Left ventricle myocardium superior (tissue), 1 donor: ENCODE results near the gene PDK1. TPM values are rescaled to one million over a fixed set of nuclear protein-coding genes. Genes with fewer than 3 reads are reported as not detected.

Experiments
- ATAC-seq: fragments of 200-7000 bp; cut with Tn5 transposase; one replicate; pipeline ENCODE4 v1.9.1; 2020; ENCODE audit warnings: mild to moderate bottlenecking, moderate library complexity
- DNase-seq: peaks from one replicate; pipeline ENCODE4 v3.0.0-alpha.2; 2020
- intact Hi-C: fragments of 100-400 bp; cut with micrococcal nuclease; formaldehyde crosslinking; loops from one replicate; pipeline ENCODE4 v1.11.0; 2022
- total RNA-seq: library from RNA; stranded (reverse); fragmentation: NEBNext Ultra II Directional; extraction: Animal tissue kit (Norgen Biotek cat#: 25700); gene quantifications from one replicate; pipeline ENCODE4 v1.2.1, GENCODE V29; 2021
- donor health status: DM: no; HTN: yes; CAD: no; lungs with severe emphysema.

The PDK1 gene
- total RNA-seq, 1 donor from 2014 or later = 58.3 TPM

DNA sequence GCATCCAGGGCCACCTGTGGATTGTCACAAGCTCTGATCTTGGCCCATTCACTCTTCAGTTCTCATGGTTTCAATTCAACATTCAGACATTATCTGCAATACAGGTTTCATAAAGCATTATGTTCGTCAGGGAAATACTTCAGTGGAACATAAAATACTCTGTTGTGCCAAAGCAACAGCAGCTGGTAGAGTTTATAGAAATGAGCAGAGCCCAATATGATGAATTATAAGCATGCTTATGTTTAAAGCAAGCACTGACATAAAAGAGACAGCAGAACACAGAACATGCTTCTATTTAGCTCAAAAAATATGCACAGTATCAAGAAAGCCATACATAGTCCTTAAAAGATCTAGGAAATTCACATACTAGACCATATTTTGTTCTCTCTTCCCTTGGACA is 71.3 kb downstream of the PDK1 start:
- intact Hi-C loops = no loop called here
- DNase-seq (no peak), ATAC-seq (no peak)

DNA sequence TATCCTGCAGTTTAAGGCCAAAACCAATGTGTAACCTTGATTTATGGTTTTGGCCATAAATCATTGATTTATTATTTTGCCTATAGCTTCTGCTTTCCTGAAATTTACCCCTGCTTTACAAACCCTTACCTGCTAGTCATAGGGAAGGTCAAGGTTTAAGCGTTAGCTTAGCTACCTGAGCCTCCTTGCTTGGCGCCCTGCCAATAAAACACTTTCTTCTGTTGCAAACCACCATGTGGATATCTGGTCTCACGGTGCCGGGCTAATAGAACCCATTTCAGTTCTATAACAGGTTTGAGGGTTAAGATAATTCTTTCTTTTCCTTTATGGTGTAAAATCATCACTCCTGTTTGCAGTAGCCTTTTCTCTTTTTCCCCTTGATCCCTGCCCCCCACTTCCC is 72.2 kb downstream of the PDK1 start:
- ATAC-seq (no peak), DNase-seq (no peak)
- intact Hi-C loops = no loop called here

DNA sequence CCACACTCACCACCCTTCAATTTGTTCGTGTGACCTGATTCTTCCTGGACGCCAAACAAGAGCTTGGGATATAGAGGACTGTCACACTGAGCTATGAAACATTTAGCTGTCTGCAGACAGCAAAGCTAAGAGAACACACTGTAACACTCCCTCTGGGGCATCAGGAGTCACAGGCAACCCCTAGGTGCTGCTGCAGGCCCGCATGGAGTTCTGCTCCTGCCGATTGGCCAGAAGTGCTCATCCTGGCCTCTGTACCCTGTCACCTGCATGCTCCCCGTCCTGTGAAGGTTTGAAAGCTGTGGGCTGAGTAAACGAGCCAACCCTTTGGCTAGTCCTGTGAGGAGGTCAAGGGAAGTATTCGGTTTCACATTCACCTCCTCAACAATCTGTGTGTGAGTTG is 73.7 kb downstream of the PDK1 start:
- DNase-seq (no peak), ATAC-seq (no peak)
- intact Hi-C loops = no loop called here

DNA sequence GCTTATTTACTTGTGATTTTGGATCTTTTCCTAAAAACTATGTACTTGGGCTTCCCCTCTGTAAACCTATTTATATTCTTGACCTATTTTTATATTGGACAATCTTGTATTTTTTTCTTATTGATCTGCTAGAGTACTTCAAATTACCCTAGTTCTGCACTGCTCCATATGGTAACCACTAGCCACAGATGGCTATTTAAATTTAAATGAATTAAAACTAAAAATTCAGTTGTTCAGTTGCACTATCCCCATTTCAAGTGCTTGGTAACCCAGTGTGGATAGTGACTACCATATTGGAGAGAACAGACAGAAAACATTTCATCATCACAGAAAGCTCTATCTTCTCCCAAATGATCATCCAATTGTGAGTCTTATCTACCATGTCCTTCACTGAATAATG is 74.3 kb downstream of the PDK1 start:
- no peak for DNase-seq
- no peak for ATAC-seq
- intact Hi-C loops = no loop called here

DNA sequence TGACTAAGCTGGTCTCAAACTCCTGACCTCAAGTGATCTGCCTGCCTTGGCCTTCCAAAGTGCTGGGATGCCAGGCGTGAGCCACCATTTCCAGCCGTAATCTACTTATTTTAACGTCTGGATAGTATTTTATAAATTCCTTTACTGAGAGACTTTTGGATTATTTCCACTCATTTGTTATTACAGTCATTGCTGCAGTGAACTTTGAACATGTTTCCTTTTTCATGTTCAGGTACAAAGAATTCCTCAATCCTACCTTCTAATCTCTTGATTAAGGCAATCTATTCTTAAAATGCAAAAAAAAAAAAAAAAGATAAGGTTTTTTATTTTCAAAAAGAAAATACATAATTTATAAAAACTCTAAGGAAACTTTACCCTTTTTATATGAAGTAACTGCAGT is 78.6 kb downstream of the PDK1 start:
- intact Hi-C loops = no loop called here
- no peak for ATAC-seq
- no peak for DNase-seq

DNA sequence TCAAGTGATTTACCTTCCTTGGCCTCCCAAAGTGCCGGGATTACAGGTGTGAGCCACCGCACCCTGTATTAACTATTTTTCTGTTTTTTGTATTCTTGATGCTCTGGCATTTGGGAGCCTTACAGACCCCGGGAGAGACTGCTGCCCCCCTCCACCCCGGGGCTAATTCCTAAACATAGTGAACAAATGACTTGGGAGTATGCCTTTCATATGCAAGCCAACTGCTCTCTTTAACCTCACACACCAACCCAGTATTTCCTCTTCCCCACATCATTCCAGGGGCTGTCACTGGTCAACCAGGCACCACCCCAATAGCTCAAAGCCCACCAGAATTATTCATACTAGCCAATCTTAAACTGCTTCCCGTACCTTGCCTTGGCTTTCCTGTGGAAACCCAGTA is 79.7 kb downstream of the PDK1 start:
- intact Hi-C loops = no loop called here
- no peak for DNase-seq
- ATAC-seq = no peak

DNA sequence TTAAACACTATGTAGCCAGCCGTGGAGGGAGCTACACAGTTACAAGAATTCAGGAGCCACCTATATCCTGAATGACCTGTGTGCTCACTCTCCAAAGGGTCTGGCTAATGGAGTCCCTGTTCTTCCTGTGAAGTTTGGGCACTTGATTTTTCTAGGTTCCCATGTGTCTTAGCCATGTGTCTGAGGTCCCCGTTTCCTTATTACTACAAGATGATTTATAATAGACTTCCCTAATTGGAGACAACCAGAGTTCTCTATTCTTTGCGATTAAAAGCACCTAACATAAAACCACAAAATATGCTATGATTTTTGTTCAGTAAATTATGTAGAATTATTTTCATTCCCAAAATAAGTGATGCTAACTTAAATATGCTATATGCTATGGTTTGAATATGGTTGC is 83.4 kb downstream of the PDK1 start:
- DNase-seq (no peak), ATAC-seq (no peak)
- intact Hi-C loops = no loop called here

DNA sequence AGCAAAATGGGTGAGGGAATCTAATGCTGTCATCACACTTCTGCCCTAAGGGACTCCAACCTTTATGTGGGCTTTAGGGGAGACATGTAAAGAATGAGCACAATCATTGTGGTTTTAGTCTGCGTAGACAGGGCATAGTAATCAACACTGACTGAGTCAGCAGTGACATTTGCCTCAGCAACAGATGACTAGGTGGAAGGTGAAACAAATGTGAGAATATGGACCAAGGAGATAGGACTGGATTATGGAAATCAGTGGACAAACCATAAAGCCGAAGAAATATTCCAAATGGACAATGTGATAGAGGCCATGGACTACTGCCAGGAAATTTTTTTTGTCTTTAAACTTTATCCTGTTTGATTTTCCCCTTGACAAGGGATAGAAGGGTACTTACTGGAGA is 83.9 kb downstream of the PDK1 start:
- ATAC-seq = no peak
- intact Hi-C loops = no loop called here
- no peak for DNase-seq

DNA sequence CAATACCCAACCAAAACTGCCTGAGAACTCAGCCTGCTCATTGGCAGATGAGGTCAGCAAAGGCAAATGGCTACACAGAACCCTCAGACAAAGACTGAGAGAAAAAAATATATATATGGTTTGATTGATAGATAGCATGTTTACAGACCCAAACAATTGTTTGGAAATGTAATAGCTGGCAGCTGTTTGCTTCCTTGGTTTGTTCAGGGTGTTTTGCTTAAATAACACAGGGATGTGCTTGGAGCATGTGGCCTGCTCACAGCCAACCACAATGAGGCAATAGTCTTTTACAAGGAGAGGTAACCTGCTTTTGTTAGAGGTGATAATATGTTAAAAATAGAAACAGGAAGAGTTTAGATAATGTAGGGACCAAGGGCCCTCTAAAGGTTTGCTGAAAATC is 84.5 kb downstream of the PDK1 start:
- intact Hi-C loops = no loop called here
- no peak for DNase-seq
- ATAC-seq = no peak

DNA sequence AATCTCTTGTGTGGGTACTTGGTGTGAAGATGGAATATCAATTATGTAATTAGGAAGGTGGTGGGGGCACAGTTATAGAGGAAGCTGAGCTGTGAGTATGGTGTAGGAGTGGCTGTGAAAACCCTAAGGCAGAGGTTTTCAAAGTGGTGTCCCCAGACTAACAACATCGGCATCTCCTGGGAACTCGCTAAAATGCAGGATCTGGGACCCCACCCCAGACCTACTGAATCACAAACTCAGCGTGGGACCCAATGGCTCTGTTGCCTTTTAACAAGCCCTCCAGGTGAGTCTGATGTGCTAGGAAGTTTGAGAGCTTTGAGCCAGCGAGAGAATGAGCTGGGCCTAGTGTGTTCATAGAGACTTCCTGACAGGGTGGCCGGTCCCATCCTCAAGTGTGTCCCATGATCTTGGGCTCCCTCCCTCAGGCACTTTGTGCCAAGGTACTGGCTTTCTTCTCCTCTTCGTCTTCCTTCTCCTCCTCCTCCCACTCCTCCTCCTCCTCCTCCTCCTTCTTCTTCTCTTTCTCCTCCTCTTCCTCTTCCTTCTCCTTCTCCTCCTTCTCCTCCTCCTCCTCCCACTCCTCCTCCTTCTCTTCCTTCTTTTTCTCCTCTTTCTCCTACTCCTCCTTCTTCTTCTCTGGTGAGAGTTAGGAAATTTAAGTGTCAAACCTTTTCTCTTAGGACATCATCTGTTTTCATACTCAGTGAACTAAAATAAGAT is 86.6 kb downstream of the PDK1 start:
- ATAC-seq (no peak), DNase-seq (no peak)
- intact Hi-C loops = no loop called here

DNA sequence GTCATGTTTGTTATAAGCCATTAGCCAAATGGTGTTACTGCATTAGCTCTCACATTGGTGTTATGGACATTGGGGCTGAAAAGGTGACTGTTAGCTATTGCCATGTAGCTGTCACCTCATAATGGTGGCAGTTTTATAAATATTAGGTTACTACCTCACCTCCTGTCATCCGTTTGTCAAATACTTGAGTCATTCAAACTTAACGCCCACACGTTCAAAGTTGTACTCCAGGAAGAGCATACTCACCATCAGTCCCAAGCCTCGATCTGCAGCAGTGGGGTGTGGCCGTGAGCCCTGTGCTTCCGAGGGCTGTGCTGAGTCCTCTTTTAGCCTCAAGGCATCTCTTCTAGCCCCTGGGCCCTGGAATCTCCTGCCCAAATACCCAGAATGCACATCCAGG is 87.3 kb downstream of the PDK1 start:
- intact Hi-C loops = no loop called here
- no peak for DNase-seq
- no peak for ATAC-seq

DNA sequence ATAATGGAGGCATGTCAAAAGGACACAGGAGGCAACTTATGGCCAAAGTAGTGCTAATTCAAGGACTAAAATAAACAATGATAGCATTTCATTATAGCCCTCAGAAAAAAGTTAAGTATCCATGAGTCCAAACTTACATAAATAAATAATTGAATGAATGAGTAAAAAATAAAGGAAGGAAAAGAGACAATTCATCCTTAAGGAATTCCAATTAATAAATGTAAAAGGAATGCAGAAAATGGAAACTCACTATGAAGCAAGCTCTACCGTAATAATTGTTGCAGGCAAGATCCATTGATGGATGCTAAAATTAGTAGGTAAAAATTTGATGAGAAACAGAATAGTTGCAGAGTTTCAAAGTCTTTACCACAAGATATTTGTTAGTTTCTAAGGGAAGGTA is 91.5 kb downstream of the PDK1 start:
- intact Hi-C loops = no loop called here
- DNase-seq = no peak
- ATAC-seq = no peak

DNA sequence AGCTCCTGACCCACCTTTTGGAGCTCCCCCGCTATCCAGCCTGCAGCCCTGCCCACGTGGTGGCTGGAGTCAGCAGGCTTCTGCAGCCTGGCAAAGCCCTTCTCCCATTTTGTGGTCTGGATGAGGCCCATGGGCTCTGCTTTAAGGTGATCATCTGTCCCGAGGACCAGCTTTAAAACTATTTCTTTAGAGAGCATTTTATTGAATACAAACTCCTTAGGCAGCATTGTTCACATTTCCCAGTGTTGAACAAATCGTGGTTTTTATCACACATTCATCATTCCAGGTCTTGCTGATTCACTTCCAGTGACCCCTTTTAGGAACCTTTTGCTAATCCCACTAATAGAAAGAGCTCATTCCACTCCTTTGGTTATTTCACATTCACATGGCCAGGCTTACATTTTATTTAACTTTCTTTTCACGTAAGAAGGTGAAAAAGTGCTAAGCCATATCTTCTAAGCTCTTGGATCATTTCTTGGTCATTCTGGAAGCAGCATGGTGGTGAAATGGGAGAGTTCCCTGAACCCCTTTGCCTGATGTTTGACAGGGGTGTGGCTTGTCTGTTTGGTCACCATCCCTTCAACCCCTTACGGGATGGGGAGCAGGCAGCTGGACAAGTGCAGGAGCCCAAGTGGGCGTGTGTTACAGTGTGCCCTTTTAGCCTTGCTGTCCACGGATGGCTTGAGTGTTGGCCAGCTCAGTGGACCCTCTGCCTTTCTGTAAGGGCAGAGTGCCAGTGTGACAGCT is 99.4 kb downstream of the PDK1 start:
- ATAC-seq (no peak), DNase-seq (no peak)
- intact Hi-C loops = no loop called here

DNA sequence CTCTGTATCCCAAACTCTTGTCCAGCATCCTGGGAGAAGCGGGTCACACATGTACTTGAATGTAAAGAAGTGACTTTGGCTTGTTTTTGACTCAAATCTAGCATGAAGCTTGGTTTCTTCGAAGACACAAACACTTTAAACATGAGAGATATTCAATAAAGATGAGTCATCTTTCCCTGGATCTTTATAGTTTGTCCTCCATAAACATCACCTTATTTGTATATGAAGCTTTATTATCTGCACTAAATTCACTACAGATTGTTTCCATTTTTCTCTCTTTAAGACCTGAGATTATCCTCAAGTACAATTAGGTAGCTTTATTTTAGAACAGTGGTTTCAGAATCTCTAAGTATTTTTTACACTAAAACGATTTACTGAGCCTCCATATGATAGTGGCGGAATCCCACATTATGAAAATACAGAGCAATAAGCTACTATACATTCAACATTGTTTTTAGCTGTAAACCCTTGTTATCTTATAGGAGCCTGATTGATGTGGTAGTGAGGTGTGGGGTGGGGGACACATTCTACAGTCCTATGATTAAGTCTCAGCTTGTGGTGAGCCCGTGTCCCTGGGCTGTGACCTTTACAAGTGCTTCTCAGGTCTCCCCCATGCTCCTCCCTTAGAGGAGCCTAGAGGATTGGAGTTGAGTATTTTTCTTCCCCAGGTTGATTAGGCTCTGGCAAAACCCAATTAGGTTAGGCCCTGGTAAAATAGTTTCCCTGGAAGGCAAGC is 100.1 kb downstream of the PDK1 start:
- no peak for ATAC-seq
- DNase-seq = no peak
- intact Hi-C loops = no loop called here

Other genes with a start within 250 kb of the PDK1 start
- 54.8 TPM for gene ITGA6, start 128.5 kb upstream of the PDK1 start, total RNA-seq
- 16.6 TPM for gene RAPGEF4, start 179.8 kb downstream of the PDK1 start, total RNA-seq